Right atrium auricular region (tissue), 2 donors: ENCODE data around the gene ZNF770. TPM values are rescaled to one million over a fixed set of nuclear protein-coding genes. Genes with fewer than 3 reads are reported as not detected.
A peak's percentile ranks its signal among the peaks of the same experiment; 100 is the strongest.

Source experiments
- DNase-seq: peaks from one replicate; pipeline ENCODE4 v3.0.0-alpha.2; 2019; ENCODE audit warnings: low spot score
- H3K27ac ChIP-seq, 2 donors: fragments of 200-600 bp; sonication (generic); 1 replicate in 1 of 2; 2 replicates in 1 of 2; pipeline ENCODE4 v1.5.1; 2016 to 2019
- H3K27me3 ChIP-seq, 2 donors: fragments of 200-600 bp; sonication (generic); one replicate each; pipeline versions ENCODE4 v1.5.1 to v1.6.0; 2017 to 2019
- H3K36me3 ChIP-seq: fragments of 200-600 bp; sonication (generic); one replicate; pipeline ENCODE4 v1.5.1; 2016
- H3K4me1 ChIP-seq, 2 donors: fragments of 200-600 bp; sonication (generic); one replicate each; pipeline versions ENCODE4 v1.5.1 to v1.6.0; 2017 to 2019
- H3K4me3 ChIP-seq, 2 donors: fragments of 200-600 bp; sonication (generic); 1 replicate in 1 of 2; 2 replicates in 1 of 2; pipeline ENCODE4 v1.5.1; 2017 to 2019; ENCODE audit warnings: mild to moderate bottlenecking in 1 of 2, moderate library complexity in 1 of 2
- H3K9me3 ChIP-seq, 2 donors: fragments of 200-600 bp; sonication (generic); one replicate each; pipeline ENCODE4 v1.5.1; 2019
- total RNA-seq, 2 donors: library from RNA; depleted of rRNA; stranded (reverse); fragments of >200 nt; gene quantifications; one replicate each; pipeline ENCODE4 v1.1.0, GENCODE V29; 2016
- TF ChIP-seq, protein P1 (sequence below), 2 donors: fragments of 200-600 bp; sonication (generic); IDR thresholded peaks; one replicate each; pipeline ENCODE4 v1.5.1; 2019; ENCODE audit warnings: antibody characterized with exemption in 2 of 2

ZNF770 gene
- total RNA-seq, 2 donors from 2014 or later = 17.6 to 35.4 TPM

DNA sequence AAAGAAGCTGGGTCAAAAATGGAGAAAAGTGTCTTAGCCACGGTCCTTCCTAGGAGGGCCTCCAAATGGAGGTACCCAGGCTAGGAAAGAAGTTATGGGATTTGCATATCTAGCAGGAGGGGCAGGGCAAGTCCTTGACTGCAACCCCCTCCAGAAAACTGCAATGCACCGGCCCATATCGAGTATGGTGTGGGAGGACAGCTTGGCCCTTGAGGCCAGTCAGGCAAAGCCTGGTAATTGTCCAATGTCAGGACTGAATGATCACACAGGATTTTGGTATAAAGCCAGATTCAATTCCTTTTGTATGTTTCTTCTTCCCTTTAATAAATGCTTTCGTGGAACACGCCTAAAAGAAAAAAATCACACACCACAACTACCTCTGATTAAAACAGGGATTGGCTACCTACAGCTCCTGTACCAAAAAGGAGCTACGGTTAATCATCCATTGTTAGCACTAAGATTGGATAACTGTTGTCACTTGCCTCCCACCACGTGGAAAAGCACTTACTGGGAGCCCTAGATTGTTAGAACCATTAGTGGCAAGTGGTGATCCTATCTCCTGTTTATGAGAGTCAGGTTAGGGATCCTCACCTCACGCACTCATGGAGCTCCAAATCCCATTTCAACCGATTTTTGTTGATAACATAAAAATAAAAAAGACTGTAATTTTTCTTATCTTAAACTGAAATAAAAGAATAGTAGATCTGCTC is 1.2 kb downstream of the ZNF770 start:
- Histone ChIP-seq H3K27me3 (no peaks in the 10 kb centered on the region), H3K36me3 (peaks cover 10% of the 10 kb centered on the region), H3K27ac (peak overlapping the region; percentile 97 to 98), H3K4me1 (peaks cover 0 to 41% of the 10 kb centered on the region in 2 donors), H3K4me3 (peak overlapping the region; percentile 79 to 81), H3K9me3 (no peaks in the 10 kb centered on the region)
- DNase-seq = no peak
- TF ChIP-seq, protein P1, sequence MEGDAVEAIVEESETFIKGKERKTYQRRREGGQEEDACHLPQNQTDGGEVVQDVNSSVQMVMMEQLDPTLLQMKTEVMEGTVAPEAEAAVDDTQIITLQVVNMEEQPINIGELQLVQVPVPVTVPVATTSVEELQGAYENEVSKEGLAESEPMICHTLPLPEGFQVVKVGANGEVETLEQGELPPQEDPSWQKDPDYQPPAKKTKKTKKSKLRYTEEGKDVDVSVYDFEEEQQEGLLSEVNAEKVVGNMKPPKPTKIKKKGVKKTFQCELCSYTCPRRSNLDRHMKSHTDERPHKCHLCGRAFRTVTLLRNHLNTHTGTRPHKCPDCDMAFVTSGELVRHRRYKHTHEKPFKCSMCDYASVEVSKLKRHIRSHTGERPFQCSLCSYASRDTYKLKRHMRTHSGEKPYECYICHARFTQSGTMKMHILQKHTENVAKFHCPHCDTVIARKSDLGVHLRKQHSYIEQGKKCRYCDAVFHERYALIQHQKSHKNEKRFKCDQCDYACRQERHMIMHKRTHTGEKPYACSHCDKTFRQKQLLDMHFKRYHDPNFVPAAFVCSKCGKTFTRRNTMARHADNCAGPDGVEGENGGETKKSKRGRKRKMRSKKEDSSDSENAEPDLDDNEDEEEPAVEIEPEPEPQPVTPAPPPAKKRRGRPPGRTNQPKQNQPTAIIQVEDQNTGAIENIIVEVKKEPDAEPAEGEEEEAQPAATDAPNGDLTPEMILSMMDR (IDR thresholded peaks at IDR 0.05) = no peak

DNA sequence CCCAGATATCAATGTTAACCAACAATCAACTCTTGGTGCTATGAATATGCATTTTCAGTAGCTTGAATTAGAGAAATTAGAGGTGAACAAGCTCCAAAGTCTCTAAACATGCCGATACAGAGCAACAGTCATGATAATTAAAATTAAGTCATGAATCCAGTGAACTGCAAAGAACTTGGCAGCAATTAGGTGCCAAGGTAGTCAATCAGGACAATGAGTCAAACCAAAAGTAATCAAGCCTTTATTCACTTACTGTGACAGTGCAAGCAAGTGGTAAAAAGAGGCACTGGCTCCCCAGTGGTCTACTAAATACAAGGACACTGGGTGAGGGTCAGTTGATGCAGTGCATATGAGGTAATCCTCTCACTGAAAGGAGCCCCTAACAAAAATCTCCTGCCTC is 1.8 kb downstream of the ZNF770 start:
- TF ChIP-seq, protein P1 (IDR thresholded peaks at IDR 0.05) = no peak
- no peak for DNase-seq
- Histone ChIP-seq H3K4me1 (peaks cover 0 to 41% of the 10 kb centered on the region in 2 donors), H3K36me3 (peaks cover 10% of the 10 kb centered on the region), H3K27me3 (no peaks in the 10 kb centered on the region), H3K4me3 (peak overlapping the region in 1 of 2 donors; percentile 81), H3K27ac (peak overlapping the region in 1 of 2 donors; percentile 98), H3K9me3 (no peaks in the 10 kb centered on the region)

DNA sequence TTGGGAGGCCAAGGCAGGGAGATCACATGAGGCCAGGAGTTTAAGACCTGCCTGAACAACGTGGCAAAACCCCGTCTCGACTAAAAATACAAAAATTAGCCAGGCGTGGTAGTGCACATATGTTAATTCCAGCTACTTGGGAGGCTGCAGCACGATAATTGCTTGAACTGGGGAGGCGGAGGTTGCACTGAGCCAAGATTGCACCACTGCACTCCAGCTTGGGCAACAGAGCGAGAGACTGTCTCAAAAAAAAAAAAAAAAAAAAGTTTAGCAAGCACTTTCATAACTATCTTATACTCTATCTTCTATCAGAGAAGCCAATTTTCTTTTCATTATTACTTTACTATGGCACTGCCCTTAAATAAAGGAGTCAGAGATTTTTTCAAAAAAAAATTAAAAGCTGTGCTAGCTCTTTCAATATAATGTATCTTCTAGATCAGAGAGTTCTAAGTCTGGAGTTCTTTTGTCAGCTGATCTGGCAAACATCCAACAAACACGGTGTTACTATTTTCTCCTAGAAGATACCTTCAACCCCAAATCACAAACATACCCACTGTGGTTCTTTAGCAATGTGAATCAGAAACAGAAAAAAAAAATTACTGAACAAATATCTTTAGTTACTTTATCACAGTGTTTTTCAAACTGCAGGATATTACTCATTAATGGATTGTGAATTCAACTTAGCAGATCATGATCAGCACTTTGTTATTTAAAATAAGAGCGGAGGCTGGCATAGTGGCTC is 3.0 kb downstream of the ZNF770 start:
- Histone ChIP-seq H3K4me1 (peaks cover 0 to 41% of the 10 kb centered on the region in 2 donors), H3K27ac (peak overlapping the region; percentile 44 to 49), H3K36me3 (peaks cover 10% of the 10 kb centered on the region), H3K9me3 (no peaks in the 10 kb centered on the region), H3K4me3 (no peak overlapping the region), H3K27me3 (no peaks in the 10 kb centered on the region)
- no peak for DNase-seq
- TF ChIP-seq, protein P1 (IDR thresholded peaks at IDR 0.05) = no peak

DNA sequence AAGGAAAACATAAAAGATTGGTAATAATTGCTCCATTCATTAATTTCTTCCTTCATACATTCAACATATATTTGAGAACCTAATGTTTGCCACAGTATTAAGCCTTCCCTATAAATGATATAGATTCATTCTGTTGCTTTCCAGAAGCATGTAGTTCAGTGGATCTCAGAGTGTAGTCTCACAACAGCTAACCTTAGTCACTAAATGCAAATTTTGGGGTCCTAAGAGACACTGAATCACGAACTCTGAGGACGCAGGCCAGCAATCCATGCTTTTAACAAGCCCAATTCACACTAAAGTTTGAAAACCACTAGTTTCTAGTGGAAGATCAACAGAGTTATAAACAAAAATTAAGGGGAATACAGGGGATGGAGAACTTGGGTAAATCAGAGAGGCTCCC is 11.3 kb downstream of the ZNF770 start:
- H3K4me3 ChIP-seq = no peak overlapping the region
- H3K27me3 ChIP-seq = no peaks in the 10 kb centered on the region
- TF ChIP-seq, protein P1 (IDR thresholded peaks at IDR 0.05) = no peak
- no peaks in the 10 kb centered on the region for H3K9me3 ChIP-seq
- no peaks in the 10 kb centered on the region for H3K36me3 ChIP-seq
- H3K4me1 ChIP-seq = no peaks in the 10 kb centered on the region
- no peak for DNase-seq
- H3K27ac ChIP-seq = no peak overlapping the region

DNA sequence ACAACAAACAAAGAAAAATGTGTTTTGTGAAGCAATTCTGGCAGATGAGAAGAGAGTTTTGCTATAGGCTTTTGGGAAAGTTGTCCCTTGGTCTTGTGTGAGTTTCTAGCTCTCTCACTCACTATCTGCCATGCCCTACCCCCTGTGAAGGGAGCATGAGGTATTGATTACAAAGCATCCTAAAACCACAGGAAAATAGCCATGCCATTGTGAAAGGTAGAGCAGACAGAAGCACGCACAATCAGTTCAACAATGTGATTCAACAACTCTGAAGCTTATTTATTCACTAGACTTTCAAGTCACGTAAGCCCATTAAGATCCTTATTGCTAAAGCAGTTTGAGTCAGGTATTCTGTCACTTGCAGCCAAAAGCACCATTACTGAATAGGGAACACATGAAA is 12.0 kb downstream of the ZNF770 start:
- Histone ChIP-seq H3K27me3 (no peaks in the 10 kb centered on the region), H3K27ac (no peak overlapping the region), H3K36me3 (no peaks in the 10 kb centered on the region), H3K4me1 (no peaks in the 10 kb centered on the region), H3K4me3 (no peak overlapping the region), H3K9me3 (no peaks in the 10 kb centered on the region)
- DNase-seq = no peak
- TF ChIP-seq, protein P1 (IDR thresholded peaks at IDR 0.05) = no peak
